Activated naive CD8-positive, alpha-beta T cell (primary cell): ENCODE data around the gene FOXRED1.
"Not testable (repeated sequence)": the region's sequence is repeated elsewhere in the genome, so short reads cannot be mapped to it uniquely, and the experiment has no call there.

Experiments
- H3K27ac Mint-ChIP-seq: one replicate; pipeline ENCODE4 v1.8.0; 2021; ENCODE audit warnings: mixed read lengths
- H3K27me3 Mint-ChIP-seq: one replicate; pipeline ENCODE4 v1.8.0; 2021; ENCODE audit warnings: mixed read lengths
- H3K36me3 Mint-ChIP-seq: one replicate; pipeline ENCODE4 v1.8.0; 2021; ENCODE audit warnings: mixed read lengths
- H3K4me1 Mint-ChIP-seq: one replicate; pipeline ENCODE4 v1.8.0; 2021; ENCODE audit warnings: low read depth, mixed read lengths
- H3K4me3 Mint-ChIP-seq: one replicate; pipeline ENCODE4 v1.8.0; 2021; ENCODE audit warnings: mild to moderate bottlenecking, mixed read lengths
- H3K9me3 Mint-ChIP-seq: one replicate; pipeline ENCODE4 v1.8.0; 2021; ENCODE audit warnings: low read depth, mixed read lengths

FOXRED1 gene

GRCh38 chr11:126268708-126269579 is at the start of gene FOXRED1, which contains the start of gene SRPRA:
Gene FOXRED1, plus strand, starts transcription at chr11:126269154. Its CDS starts 53 bp downstream, at chr11:126269207.
Gene SRPRA, minus strand, starts transcription at chr11:126268895. Its CDS starts 91 bp downstream, at chr11:126268804.
- H3K27me3 Mint-ChIP-seq, result no peaks in the 10 kb centered on the region
- no peaks in the 10 kb centered on the region for H3K9me3 Mint-ChIP-seq
- peak within 1 kb of the TSS; percentile 95 for H3K27ac Mint-ChIP-seq
- peak within 1 kb of the TSS; percentile 97 for H3K4me3 Mint-ChIP-seq
- H3K36me3 Mint-ChIP-seq, result peaks cover 8% of the 10 kb centered on the region
- H3K4me1 Mint-ChIP-seq, result peaks cover 48% of the 10 kb centered on the region

DNA sequence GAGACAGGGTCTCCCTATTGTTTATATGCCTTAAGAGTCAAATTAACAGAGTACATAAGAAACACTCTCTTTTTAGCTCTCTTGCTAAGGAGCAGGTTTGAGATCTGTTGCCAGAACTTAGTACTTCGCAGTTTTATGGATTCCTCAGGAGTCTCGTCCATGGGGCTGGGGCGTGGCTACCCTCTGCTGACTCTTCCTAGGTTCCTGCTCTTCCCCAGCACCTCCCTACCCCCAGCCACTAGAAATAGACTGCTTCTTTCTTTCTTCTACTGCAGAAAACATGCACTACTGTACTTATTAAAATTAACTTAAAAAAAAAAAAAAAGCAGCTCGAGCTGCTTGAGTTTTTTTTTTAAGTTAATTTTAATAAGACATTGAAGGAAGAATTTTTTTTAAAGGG is 49.4 kb upstream of the FOXRED1 start:
- no peaks in the 10 kb centered on the region for H3K27me3 Mint-ChIP-seq
- H3K4me3 Mint-ChIP-seq, result no peak overlapping the region
- H3K9me3 Mint-ChIP-seq, result no peaks in the 10 kb centered on the region
- peaks cover 25% of the 10 kb centered on the region for H3K4me1 Mint-ChIP-seq
- no peak overlapping the region for H3K27ac Mint-ChIP-seq
- no peaks in the 10 kb centered on the region for H3K36me3 Mint-ChIP-seq

DNA sequence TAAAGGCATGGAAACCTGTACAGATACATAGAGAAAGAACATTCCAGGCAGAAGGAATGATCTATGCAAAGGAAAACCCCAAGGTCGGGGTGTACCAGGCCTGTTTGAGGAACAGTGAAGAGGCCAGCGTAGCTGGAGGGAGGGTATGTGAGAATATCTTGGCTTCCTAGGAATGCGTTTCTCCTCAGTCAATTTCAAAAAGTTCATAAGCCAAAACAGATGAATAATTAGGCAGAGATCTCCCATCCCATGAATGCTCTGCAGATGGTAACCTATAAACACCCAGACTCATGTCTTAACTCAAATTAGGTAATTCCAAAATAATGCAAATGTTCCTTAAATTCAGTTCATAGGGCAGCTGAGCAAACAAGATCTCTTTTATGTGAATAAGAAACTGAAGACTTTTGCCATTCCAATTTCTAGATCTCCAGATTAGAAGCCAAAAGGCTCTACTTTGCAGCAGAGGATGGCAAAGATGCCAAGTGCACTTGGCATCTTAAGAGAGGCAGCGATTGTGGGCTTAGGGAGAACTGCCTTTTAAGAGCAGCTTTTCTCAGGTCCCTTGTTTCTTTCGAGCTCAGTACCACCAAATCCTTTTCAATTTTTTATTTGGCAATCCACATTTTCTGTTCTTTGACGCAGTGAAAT is 44.2 kb upstream of the FOXRED1 start:
- no peaks in the 10 kb centered on the region for H3K9me3 Mint-ChIP-seq
- peaks cover 1% of the 10 kb centered on the region for H3K4me1 Mint-ChIP-seq
- no peak overlapping the region for H3K4me3 Mint-ChIP-seq
- no peaks in the 10 kb centered on the region for H3K27me3 Mint-ChIP-seq
- no peaks in the 10 kb centered on the region for H3K36me3 Mint-ChIP-seq
- no peak overlapping the region for H3K27ac Mint-ChIP-seq

GRCh38 chr11:126225295-126225665 is 43.7 kb upstream of the FOXRED1 start:
- H3K9me3 Mint-ChIP-seq, result no peaks in the 10 kb centered on the region
- H3K4me1 Mint-ChIP-seq, result peaks cover 1% of the 10 kb centered on the region
- no peaks in the 10 kb centered on the region for H3K36me3 Mint-ChIP-seq
- H3K27ac Mint-ChIP-seq, result no peak overlapping the region
- H3K27me3 Mint-ChIP-seq, result no peaks in the 10 kb centered on the region
- no peak overlapping the region for H3K4me3 Mint-ChIP-seq

DNA sequence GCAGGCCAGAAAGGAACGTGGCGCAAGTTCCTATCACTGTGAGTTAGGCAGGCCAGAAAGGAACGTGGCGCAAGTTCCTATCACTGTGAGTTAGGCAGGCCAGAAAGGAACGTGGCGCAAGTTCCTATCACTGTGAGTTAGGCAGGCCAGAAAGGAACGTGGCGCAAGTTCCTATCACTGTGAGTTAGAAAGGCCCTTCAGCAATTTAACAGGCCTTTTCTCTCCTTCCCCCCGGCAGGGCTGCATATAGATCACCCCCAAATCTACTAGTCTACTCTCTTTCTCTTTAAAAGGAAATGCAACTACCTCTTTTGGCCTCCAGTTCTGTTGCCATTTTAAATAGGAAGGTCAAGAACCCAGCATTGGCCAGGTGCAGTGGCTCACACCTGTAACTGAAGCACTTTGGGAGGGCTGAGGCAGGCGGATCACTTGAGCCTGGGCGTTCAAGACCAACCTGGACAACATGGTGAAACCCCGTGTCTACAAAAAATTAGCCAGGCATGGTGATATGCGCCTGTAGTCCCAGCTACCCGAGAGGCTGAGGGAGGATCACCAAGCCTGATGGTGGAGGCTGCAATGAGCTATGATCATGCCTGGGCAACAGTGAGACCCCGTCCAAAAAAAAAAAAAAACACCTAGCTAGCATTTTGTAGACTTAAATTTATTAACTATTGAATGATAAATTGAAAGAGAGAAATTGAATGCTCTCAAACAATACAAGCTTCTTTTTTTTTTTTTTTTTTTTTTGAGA is 42.4 kb upstream of the FOXRED1 start:
- Mint-ChIP-seq H3K4me3 (no peak overlapping the region), H3K4me1 (peaks cover 1% of the 10 kb centered on the region), H3K36me3 (no peaks in the 10 kb centered on the region), H3K9me3 (no peaks in the 10 kb centered on the region), H3K27ac (no peak overlapping the region), H3K27me3 (no peaks in the 10 kb centered on the region)

DNA sequence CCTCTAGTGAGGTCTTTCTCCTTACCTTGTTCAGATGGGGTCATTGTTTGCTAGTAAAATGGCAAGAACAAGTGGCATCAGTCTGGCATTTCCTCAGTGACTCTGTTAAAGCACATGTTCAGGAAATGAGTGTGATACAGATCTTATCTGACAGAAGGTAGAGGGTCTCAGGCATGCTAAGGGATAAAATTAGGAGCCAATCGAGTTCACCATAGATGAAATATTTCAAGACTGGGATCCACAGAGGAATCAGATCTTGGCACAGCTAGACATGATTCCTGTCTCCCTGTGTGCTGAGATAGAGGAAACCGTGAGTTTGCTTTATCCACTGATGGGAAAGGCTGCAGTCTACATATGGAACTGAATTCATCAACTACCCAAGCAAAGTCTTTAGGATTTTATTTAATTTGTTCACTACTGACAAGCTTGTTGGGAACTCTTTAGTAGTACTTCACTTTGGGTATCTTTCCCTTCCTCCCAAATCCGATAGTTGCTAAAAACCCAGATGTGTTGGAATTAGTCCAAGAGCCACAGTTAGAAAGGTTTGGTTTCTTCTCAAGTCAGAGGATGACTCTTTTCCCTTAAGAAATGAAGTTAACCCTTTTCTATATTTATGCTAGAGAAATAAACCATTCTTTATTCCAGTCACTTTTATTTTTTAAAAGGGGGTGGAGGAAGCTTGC is 39.0 kb upstream of the FOXRED1 start:
- no peaks in the 10 kb centered on the region for H3K9me3 Mint-ChIP-seq
- H3K27ac Mint-ChIP-seq, result no peak overlapping the region
- H3K4me3 Mint-ChIP-seq, result no peak overlapping the region
- no peaks in the 10 kb centered on the region for H3K27me3 Mint-ChIP-seq
- H3K36me3 Mint-ChIP-seq, result peaks cover 2% of the 10 kb centered on the region
- no peaks in the 10 kb centered on the region for H3K4me1 Mint-ChIP-seq

- H3K9me3 Mint-ChIP-seq, result no peaks in the 10 kb centered on the region
- no peak overlapping the region for H3K4me3 Mint-ChIP-seq
- peaks cover 6% of the 10 kb centered on the region for H3K36me3 Mint-ChIP-seq
- H3K4me1 Mint-ChIP-seq, result no peaks in the 10 kb centered on the region
- no peak overlapping the region for H3K27ac Mint-ChIP-seq
- H3K27me3 Mint-ChIP-seq, result no peaks in the 10 kb centered on the region
These were observed 37.1 kb upstream of the FOXRED1 start for GRCh38 chr11:126231725-126232459.

- H3K9me3 Mint-ChIP-seq, result no peaks in the 10 kb centered on the region
- H3K4me1 Mint-ChIP-seq, result no peaks in the 10 kb centered on the region
- peaks cover 6% of the 10 kb centered on the region for H3K36me3 Mint-ChIP-seq
- no peak overlapping the region for H3K4me3 Mint-ChIP-seq
- H3K27ac Mint-ChIP-seq, result no peak overlapping the region
- no peaks in the 10 kb centered on the region for H3K27me3 Mint-ChIP-seq
These were observed 36.3 kb upstream of the FOXRED1 start for GRCh38 chr11:126232683-126233082.

GRCh38 chr11:126233391-126233790 is 35.6 kb upstream of the FOXRED1 start:
- no peaks in the 10 kb centered on the region for H3K27me3 Mint-ChIP-seq
- H3K36me3 Mint-ChIP-seq, result peaks cover 6% of the 10 kb centered on the region
- H3K9me3 Mint-ChIP-seq, result no peaks in the 10 kb centered on the region
- H3K4me3 Mint-ChIP-seq, result no peak overlapping the region
- H3K27ac Mint-ChIP-seq, result no peak overlapping the region
- no peaks in the 10 kb centered on the region for H3K4me1 Mint-ChIP-seq

DNA sequence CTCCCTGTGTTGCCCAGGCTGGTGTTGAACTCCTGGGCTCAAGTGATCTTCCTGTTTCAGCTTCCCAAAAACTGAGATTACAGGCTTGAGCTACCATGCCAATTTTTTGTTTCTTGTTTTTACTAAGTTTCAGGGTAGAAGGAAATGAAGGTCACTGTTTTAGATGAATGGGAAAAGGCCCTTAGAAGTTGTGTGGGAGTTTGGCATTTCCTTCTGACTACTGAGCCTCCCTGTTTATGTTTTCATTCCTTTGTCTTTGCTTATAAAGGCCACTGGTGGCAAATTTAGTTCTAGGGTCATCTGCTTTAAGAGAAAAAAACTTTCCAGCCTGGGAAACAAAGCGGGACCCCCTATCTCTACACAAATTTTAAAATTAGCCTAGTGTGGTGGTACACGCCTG is 22.3 kb upstream of the FOXRED1 start:
- Mint-ChIP-seq H3K4me3 (no peak overlapping the region), H3K27me3 (no peaks in the 10 kb centered on the region), H3K36me3 (no peaks in the 10 kb centered on the region), H3K4me1 (no peaks in the 10 kb centered on the region), H3K27ac (no peak overlapping the region), H3K9me3 (no peaks in the 10 kb centered on the region)

DNA sequence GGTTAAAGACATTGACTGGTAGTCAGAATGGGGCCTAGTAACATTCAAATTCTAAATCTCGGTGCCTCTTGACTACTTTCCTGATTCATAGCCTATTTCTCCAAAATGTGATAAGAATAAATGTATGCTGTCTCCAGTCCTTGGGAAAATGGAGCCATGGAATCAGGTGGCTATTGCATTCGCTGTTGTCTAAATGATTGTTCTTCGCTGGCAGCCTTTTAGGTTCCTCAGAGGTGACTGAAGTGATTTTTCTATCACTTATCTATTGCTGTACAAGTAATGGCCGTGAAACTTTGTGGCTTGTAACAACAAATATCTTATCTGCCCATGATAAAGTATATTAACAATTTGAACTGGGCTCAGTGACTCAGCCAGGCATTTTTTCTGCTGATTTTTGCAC is 15.7 kb upstream of the FOXRED1 start:
- Mint-ChIP-seq H3K36me3 (no peaks in the 10 kb centered on the region), H3K27ac (no peak overlapping the region), H3K27me3 (no peaks in the 10 kb centered on the region), H3K4me3 (no peak overlapping the region), H3K4me1 (no peaks in the 10 kb centered on the region), H3K9me3 (no peaks in the 10 kb centered on the region)

DNA sequence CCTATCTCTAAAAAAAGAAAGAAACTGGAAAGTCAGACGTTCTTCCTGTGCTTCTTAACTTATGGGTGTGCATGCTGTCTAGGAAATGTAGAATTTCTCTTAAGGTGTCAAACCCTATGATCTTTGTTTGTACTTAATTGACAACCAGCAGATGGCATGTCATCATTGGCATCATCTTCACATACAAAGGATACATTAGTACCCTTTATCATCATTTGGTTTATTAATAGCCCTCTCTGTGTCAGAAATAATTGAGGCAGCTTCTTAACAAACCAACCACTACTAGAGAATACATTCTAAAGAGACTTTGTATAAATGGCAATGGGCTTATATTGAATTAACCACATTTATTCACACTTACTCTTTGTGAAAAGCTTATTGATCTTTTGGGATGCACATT is 14.1 kb upstream of the FOXRED1 start:
- no peaks in the 10 kb centered on the region for H3K4me1 Mint-ChIP-seq

GRCh38 chr11:126255507-126255906 is 13.4 kb upstream of the FOXRED1 start:
- not testable (repeated sequence) for H3K27me3 Mint-ChIP-seq, H3K27ac Mint-ChIP-seq, H3K36me3 Mint-ChIP-seq, H3K4me1 Mint-ChIP-seq, H3K4me3 Mint-ChIP-seq, H3K9me3 Mint-ChIP-seq

More for the DNA sequence above, 14.1 kb upstream of the FOXRED1 start:
- Mint-ChIP-seq H3K27me3 (no peaks in the 10 kb centered on the region), H3K36me3 (no peaks in the 10 kb centered on the region), H3K9me3 (no peaks in the 10 kb centered on the region), H3K27ac (no peak overlapping the region), H3K4me3 (no peak overlapping the region)

GRCh38 chr11:126256216-126256615 is 12.7 kb upstream of the FOXRED1 start:
- Mint-ChIP-seq H3K36me3 (no peaks in the 10 kb centered on the region), H3K9me3 (no peaks in the 10 kb centered on the region), H3K27me3 (no peaks in the 10 kb centered on the region), H3K4me3 (no peak overlapping the region), H3K4me1 (peaks cover under 1% of the 10 kb centered on the region), H3K27ac (peak overlapping the region; percentile 36)
